K562 (cell line): ENCODE data around the gene TXNRD2. TPM values are rescaled to one million over a fixed set of nuclear protein-coding genes. Genes with fewer than 3 reads are reported as not detected.

ENCODE experiments used
- ARHGAP35 ChIP-seq: fragments of 450-650 bp; IDR thresholded peaks from 2 replicates; pipeline ENCODE4 v1.6.1; 2018; ENCODE audit not compliant: partially characterized antibody
- BRF2 ChIP-seq: IDR thresholded peaks from 3 replicates; pipeline ENCODE4 v1.6.1; 2011; ENCODE audit warnings: borderline replicate concordance, mild to moderate bottlenecking; ENCODE audit not compliant: insufficient read length, insufficient read depth
- CEBPG ChIP-seq, 3 experiments: fragments of 200-800 bp in 1 of 3; sonication (Bioruptor generic) in 1 of 3; sonication (generic) in 1 of 3; formaldehyde crosslinking in 1 of 3; IDR thresholded peaks in 2 of 3; conservative IDR thresholded peaks in 1 of 3; 2 replicates each; pipeline versions ENCODE4 v1.6.1 to v1.8.0; 2016 to 2022; ENCODE audit warnings: missing compliant biosample characterization in 2 of 3, missing genetic modification characterization in 2 of 3, mild to moderate bottlenecking in 1 of 3, missing genetic modification reagents in 1 of 3
- CTBP1 ChIP-seq: fragments of 450-650 bp; IDR thresholded peaks from 2 replicates; pipeline ENCODE4 v1.6.1; 2016; ENCODE audit warnings: borderline replicate concordance
- FUS ChIP-seq: fragments of 200-400 bp; formaldehyde crosslinking; optimal IDR thresholded peaks from 2 replicates; pipeline ENCODE3; 2017; ENCODE audit warnings: low read depth, low read length
- HES1 ChIP-seq: fragments of 450-650 bp; IDR thresholded peaks from 2 replicates; pipeline ENCODE4 v1.6.1; 2016; ENCODE audit warnings: low read depth, mild to moderate bottlenecking, moderate library complexity
- ILK ChIP-seq: fragments of 450-650 bp; IDR thresholded peaks from 2 replicates; pipeline ENCODE4 v1.6.1; 2016; ENCODE audit warnings: missing genetic modification characterization, low read depth, mild to moderate bottlenecking, missing compliant biosample characterization, moderate library complexity, borderline replicate concordance
- IRF2 ChIP-seq: sonication (generic); formaldehyde crosslinking; IDR thresholded peaks from 2 replicates; pipeline ENCODE4 v1.8.1; 2022; ENCODE audit warnings: mild to moderate bottlenecking, missing genetic modification reagents
- JUNB ChIP-seq: fragments of 450-650 bp; formaldehyde crosslinking; conservative IDR thresholded peaks from 2 replicates; pipeline ENCODE4 v1.4.0; 2020; ENCODE audit warnings: mild to moderate bottlenecking
- KAT2B ChIP-seq: IDR thresholded peaks from one replicate; pipeline ENCODE4 v1.6.1; 2012; ENCODE audit warnings: low read depth, mild to moderate bottlenecking, control low read depth, inconsistent platforms, low read length, moderate library complexity
- KAT7 ChIP-seq: sonication (generic); formaldehyde crosslinking; IDR thresholded peaks from 2 replicates; pipeline ENCODE4 v1.8.0; 2022; ENCODE audit warnings: missing genetic modification reagents, mild to moderate bottlenecking, borderline replicate concordance
- MAZ ChIP-seq, 2 experiments: fragments of 450-650 bp in 1 of 2; sonication (generic) in 1 of 2; formaldehyde crosslinking; IDR thresholded peaks in 1 of 2; conservative IDR thresholded peaks in 1 of 2; 2 replicates each; pipeline versions ENCODE4 v1.4.0 to v1.5.0; 2020; ENCODE audit warnings: mild to moderate bottlenecking in 1 of 2, missing genetic modification reagents in 1 of 2
- MYBL2 ChIP-seq, 2 experiments: fragments of 450-650 bp in 1 of 2; sonication (generic) in 1 of 2; formaldehyde crosslinking in 1 of 2; IDR thresholded peaks; 2 replicates each; pipeline versions ENCODE4 v1.6.1 to v1.8.1; 2017 to 2022; ENCODE audit warnings: borderline replicate concordance in 1 of 2, inconsistent platforms in 1 of 2, low read depth in 1 of 2, mild to moderate bottlenecking in 1 of 2, missing genetic modification reagents in 1 of 2, moderate library complexity in 1 of 2
- POLR2AphosphoS2 ChIP-seq: IDR thresholded peaks from 2 replicates; pipeline ENCODE4 v1.6.1; 2012; ENCODE audit warnings: low read length, improper control_type of control experiment
- STAG1 ChIP-seq: sonication (generic); formaldehyde crosslinking; IDR thresholded peaks from 2 replicates; pipeline ENCODE4 v1.5.0; 2020; ENCODE audit warnings: missing genetic modification reagents, borderline replicate concordance
- TAF9B ChIP-seq: fragments of 450-650 bp; IDR thresholded peaks from 2 replicates; pipeline ENCODE4 v1.6.1; 2018; ENCODE audit warnings: mild to moderate bottlenecking; ENCODE audit not compliant: partially characterized antibody
- TEAD4 ChIP-seq, 2 experiments: sonication (generic) in 1 of 2; formaldehyde crosslinking in 1 of 2; IDR thresholded peaks; 2 replicates each; pipeline versions ENCODE4 v1.6.1 to v1.8.0; 2012 to 2022; ENCODE audit warnings: borderline replicate concordance in 1 of 2, inconsistent platforms in 1 of 2, low read length in 1 of 2, mild to moderate bottlenecking in 1 of 2, missing genetic modification reagents in 1 of 2
- TGIF2 ChIP-seq: sonication (generic); formaldehyde crosslinking; IDR thresholded peaks from 2 replicates; pipeline ENCODE4 v1.8.1; 2022; ENCODE audit warnings: mild to moderate bottlenecking, missing genetic modification reagents, moderate library complexity
- TRIM25 ChIP-seq: fragments of 450-650 bp; IDR thresholded peaks from 2 replicates; pipeline ENCODE4 v1.7.0; 2016; ENCODE audit warnings: borderline replicate concordance
- ZNF311 ChIP-seq: fragments of 250-450 bp; sonication (Bioruptor Pico); IDR thresholded peaks from 2 replicates; pipeline ENCODE4 v1.4.0; 2020; ENCODE audit warnings: mild to moderate bottlenecking, moderate library complexity
- ZNF507 ChIP-seq: conservative IDR thresholded peaks from 2 replicates; pipeline ENCODE4 v1.6.1; 2017; ENCODE audit warnings: missing genetic modification characterization, missing compliant biosample characterization
- ZNF830 ChIP-seq: fragments of 250-450 bp; sonication (Bioruptor Pico); IDR thresholded peaks from 2 replicates; pipeline ENCODE4 v1.5.0; 2021; ENCODE audit warnings: mild to moderate bottlenecking
- ZSCAN32 ChIP-seq: fragments of 450-650 bp; formaldehyde crosslinking; IDR thresholded peaks from 2 replicates; pipeline ENCODE4 v1.4.0; 2020; ENCODE audit warnings: mild to moderate bottlenecking, moderate library complexity
- polyA plus RNA-seq, 8 experiments: library from polyadenylated mRNA; depleted of rRNA in 4 of 8; stranded (reverse) in 5 of 8; unstranded in 3 of 8; fragments of >200 nt; fragmentation: Nextera tagmentation in 2 of 8; fragmentation: Illumina TruSeq in 1 of 8; extraction: Ambion mirVana in 2 of 8; extraction: Trizol in 1 of 8; gene quantifications; 2 replicates each; pipeline versions ENCODE4 v1.2.1 to v1.2.3, GENCODE V29; 2011 to 2014; ENCODE audit warnings: inconsistent platforms in 1 of 8, missing spikeins in 1 of 8
- total RNA-seq, 7 experiments: library from RNA; depleted of rRNA in 6 of 7; stranded (reverse); fragments of >200 nt in 6 of 7; fragmentation: Illumina TruSeq in 2 of 7; extraction: Trizol in 2 of 7; gene quantifications; 2 replicates each; pipeline versions ENCODE4 v1.2.1 to v1.2.3, GENCODE V29; 2011 to 2021; ENCODE audit warnings: low replicate concordance in 1 of 7

Gene TXNRD2
- total and polyA plus RNA-seq, 9 of the 15 experiments (the other 6 are each of a cell fraction or from before 2014, with no cell fraction given) = 3.3 to 80.2 (median 49.4) TPM

GRCh38 chr22:19891317-19892256 lies 50.0 kb downstream of the TXNRD2 start (continued):
- TF ChIP-seq ZSCAN32 (CRISPR knock-in tag) (peak; percentile 60; the same call in 1 of the 2 replicates), ZNF507 (no peak), ILK (tag) (no peak), JUNB (CRISPR knock-in tag) (no peak; the same call in 1 of the 2 replicates), KAT2B (no peak), POLR2AphosphoS2 (no peak), ZNF830 (CRISPR knock-in tag) (peak; percentile 94; the same call in 1 of the 2 replicates), FUS (no peak), IRF2 (CRISPR knock-in tag) (no peak), KAT7 (CRISPR knock-in tag) (no peak), TEAD4 (IDR thresholded peaks at IDR 0.05; ENCODE audit: low read length) (peak; percentile 97), TEAD4 (CRISPR knock-in tag; IDR thresholded peaks at IDR 0.05; ENCODE audit: borderline replicate concordance) (no peak), TRIM25 (no peak; the same call in 1 of the 2 replicates), ZNF311 (peak; percentile 45; the same call in 1 of the 2 replicates), TGIF2 (no peak), MYBL2 (IDR thresholded peaks at IDR 0.05; ENCODE audit: low read depth) (no peak), MYBL2 (CRISPR knock-in tag; IDR thresholded peaks at IDR 0.05; ENCODE audit: borderline replicate concordance) (no peak), CEBPG (CRISPR knock-in tag; IDR thresholded peaks at IDR 0.05) (no peak), CEBPG (tag; conservative IDR thresholded peaks at IDR 0.05 in 1 of 2, IDR thresholded peaks at IDR 0.05 in 1 of 2) (no peak), STAG1 (CRISPR knock-in tag) (no peak), BRF2 (no peak), TAF9B (no peak), CTBP1 (peak; percentile 99), MAZ (CRISPR knock-in tag; conservative IDR thresholded peaks at IDR 0.05 in 1 of 2, IDR thresholded peaks at IDR 0.05 in 1 of 2) (peak; percentile 91 to 96), ARHGAP35 (peak; percentile 89), HES1 (peak; percentile 95)
